ENCODE measurements around the gene ABTB2. TPM values are rescaled to one million over a fixed set of nuclear protein-coding genes. Genes with fewer than 3 reads are reported as not detected.

Gene ABTB2
- total and polyA plus RNA-seq, 2 of the 8 experiments (the other 6 are each of a cell fraction or from before 2014, with no cell fraction given): 7.7 to 10.2 TPM

GRCh38 chr11:34292111-34292510 is 65.7 kb downstream of the ABTB2 start:
- Histone ChIP-seq H3K56ac (replicated peaks; ENCODE audit: insufficient read length, low read depth, low read length) (no peak overlapping the region), H3K4me1 (replicated peaks in 1 of 4; ENCODE audit: control insufficient read depth in 3 of 4, insufficient read depth in 4 of 4, low read length in 3 of 4) (no peaks in the 10 kb centered on the region), H2BK12ac (ENCODE audit: low read depth, low read length) (no peak overlapping the region), H3K9ac (replicated peaks in 1 of 4; ENCODE audit: extremely low read depth in 1 of 4, low read depth in 3 of 4, low read length in 3 of 4) (no peak overlapping the region), H2BK120ac (replicated peaks; ENCODE audit: low read depth, low read length) (no peak overlapping the region), H3K79me2 (ENCODE audit: control insufficient read depth in 1 of 2, insufficient read depth in 2 of 2, low read length in 2 of 2) (no peaks in the 10 kb centered on the region; a peak in 1 of 4 replicates), H3K23ac (ENCODE audit: insufficient read length) (no peak overlapping the region), H3K79me1 (ENCODE audit: low read depth, low read length) (peaks cover 3% of the 10 kb centered on the region), H2BK20ac (ENCODE audit: low read length) (no peak overlapping the region), H4K91ac (replicated peaks; ENCODE audit: insufficient read length, low read length) (no peak overlapping the region), H2AFZ (ENCODE audit: low read length) (no peak overlapping the region), H2BK15ac (ENCODE audit: low read length) (no peak overlapping the region), H3K4me3 (ENCODE audit: extremely low read depth in 1 of 4, insufficient read depth in 2 of 4, low read depth in 3 of 4, low read length in 4 of 4) (no peak overlapping the region), H3K27ac (ENCODE audit: low read depth, low read length) (no peak overlapping the region), H4K20me1 (replicated peaks in 1 of 2; ENCODE audit: control insufficient read depth in 1 of 2, insufficient read depth in 2 of 2, low read length in 2 of 2) (peaks cover 0 to 2% of the 10 kb centered on the region in 2 experiments), H2AK5ac (ENCODE audit: low read depth, low read length) (no peak overlapping the region), H3K4me2 (ENCODE audit: insufficient read depth in 1 of 2, low read depth in 2 of 2, low read length in 2 of 2) (no peak overlapping the region), H3K14ac (ENCODE audit: insufficient read length) (no peak overlapping the region), H2BK5ac (ENCODE audit: low read depth, low read length) (no peak overlapping the region), H4K8ac (ENCODE audit: extremely low read depth, insufficient read depth, low read length) (no peak overlapping the region), H3K4ac (replicated peaks; ENCODE audit: insufficient read length, low read depth, low read length) (no peak overlapping the region), H3K27me3 (replicated peaks in 1 of 4; ENCODE audit: control insufficient read depth in 3 of 4, extremely low read depth in 1 of 4, insufficient read depth in 3 of 4, low read length in 3 of 4) (no peaks in the 10 kb centered on the region), H3K18ac (ENCODE audit: extremely low read depth, low read length) (no peak overlapping the region), H3K23me2 (ENCODE audit: low read depth, low read length) (no peaks in the 10 kb centered on the region), H3K9me3 (ENCODE audit: insufficient read depth in 2 of 2, low read depth in 1 of 2, low read length in 1 of 2) (no peaks in the 10 kb centered on the region), H3K36me3 (ENCODE audit: control insufficient read depth in 2 of 4, insufficient read depth in 4 of 4, low read length in 3 of 4) (no peaks in the 10 kb centered on the region), H4K5ac (ENCODE audit: insufficient read length, low read depth, low read length) (no peak overlapping the region)
- no peak for DNase-seq (ENCODE audit: low read depth in 1 of 2, low spot score in 2 of 2)
- ChIA-PET CTCF (ENCODE audit: partially characterized antibody) (interaction anchor here (1.0 to 2.0 kb wide), 2 partner anchors 9 to 41 kb away, joined by 3 to 7 read pairs; no protein-coding TSS in a partner anchor), POLR2A (ENCODE audit: partially characterized antibody) (no interaction called here)
- 84% methylated on average over 3 of the region's 3 CpGs; no CpG with 5 or more reads in 1 of the 2 experiments for WGBS, 2 experiments (ENCODE audit: extremely low coverage in 1 of 2, insufficient coverage in 1 of 2, insufficient read length in 1 of 2, insufficient replicate concordance in 2 of 2, low coverage in 1 of 2, low lambda C conversion rate in 2 of 2, missing lambda C conversion rate in 1 of 2)
- TF ChIP-seq TAF1 (IDR thresholded peaks at IDR 0.05; ENCODE audit: low read depth, low read length) (no peak), CHD2 (IDR thresholded peaks at IDR 0.05; ENCODE audit: low read length) (no peak), KDM4A (IDR thresholded peaks at IDR 0.05; ENCODE audit: low read depth, low read length, severe bottlenecking) (no peak), NANOG (IDR thresholded peaks at IDR 0.05; ENCODE audit: insufficient read depth, low read depth, low read length, poor library complexity, severe bottlenecking) (no peak)
- FAIRE-seq: no peak
